ENCODE measurements around the gene FRRS1. TPM values are rescaled to one million over a fixed set of nuclear protein-coding genes. Genes with fewer than 3 reads are reported as not detected.

FRRS1 gene
- 10 to 100 TPM in 8 of 9 donors, 1 to 10 TPM in 1; 9.2 to 26.8 (median 18.0) TPM for total RNA-seq
- 1 to 10 TPM in 2 of 3 donors, under 1 TPM in 1; 0.81 to 8.6 (median 1.6) TPM for polyA plus RNA-seq
- long read RNA-seq, donor 1, partial matches to known transcripts: 0 of 1 reads
- long read RNA-seq, donor 1, other reads (novel, unspliced or antisense): 0 of 1 reads
- long read RNA-seq, donor 2: 0 reads
- long read RNA-seq, donor 3: 0 reads
- long read RNA-seq, donor 4, partial matches to known transcripts: 1 of 1 reads
- long read RNA-seq, donor 4, other reads (novel, unspliced or antisense): 0 of 1 reads
- long read RNA-seq, donor 5, partial matches to known transcripts: 2 of 3 reads
- long read RNA-seq, donor 5, other reads (novel, unspliced or antisense): 0 of 3 reads
- long read RNA-seq, donor 6, partial matches to known transcripts: 0 of 1 reads
- long read RNA-seq, donor 6, other reads (novel, unspliced or antisense): 0 of 1 reads
- long read RNA-seq, donor 7: 0 reads
- long read RNA-seq, donor 8, partial matches to known transcripts: 0 of 2 reads
- long read RNA-seq, donor 8, other reads (novel, unspliced or antisense): 0 of 2 reads
- long read RNA-seq, donor 9: 0 reads
- long read RNA-seq, donor 10: 0 reads

GRCh38 chr1:99766378-99766800, at the start of gene FRRS1:
TSS of gene FRRS1 (minus strand) at chr1:99766635. CDS start at chr1:99748768, 17,867 bp downstream.
- DNase-seq: peak; percentile 54 to 84 (median 76)
- Histone ChIP-seq H3K27me3 (no peaks in the 10 kb centered on the region), H3K27ac (peak within 1 kb of the TSS; percentile 70 to 86 (median 80)), H3K4me3 (peak within 1 kb of the TSS in 3 of 4 donors; percentile 30 to 76 (median 61)), H3K4me1 (replicated peaks in 1 of 2) (peaks cover 27 to 33% of the 10 kb centered on the region in 2 donors), H3K9me3 (replicated peaks in 1 of 3) (no peaks in the 10 kb centered on the region), H3K36me3 (replicated peaks in 1 of 2) (no peaks in the 10 kb centered on the region)
- intact Hi-C loops (cut with DNase I): no loop called here
- 0 to 2% (median 1%) methylated on average over 10 of the region's 10 CpGs for WGBS, 4 donors
- TF ChIP-seq CTCF (IDR thresholded peaks at IDR 0.05) (no peak), POLR2A (IDR thresholded peaks at IDR 0.05) (peak; percentile 29 to 85)

GRCh38 chr1:99814373-99814900, 48.0 kb upstream of the FRRS1 start:
- Histone ChIP-seq H3K36me3 (replicated peaks in 1 of 2) (no peaks in the 10 kb centered on the region), H3K27ac (no peak overlapping the region), H3K4me3 (no peak overlapping the region), H3K9me3 (replicated peaks in 1 of 3) (no peaks in the 10 kb centered on the region), H3K4me1 (replicated peaks in 1 of 2) (no peaks in the 10 kb centered on the region), H3K27me3 (no peaks in the 10 kb centered on the region)
- 80 to 86% (median 82%) methylated on average over 3 of the region's 3 CpGs for WGBS, 4 donors
- no peak for DNase-seq
- intact Hi-C loops (cut with DNase I): no loop called here
- TF ChIP-seq CTCF (IDR thresholded peaks at IDR 0.05) (no peak), POLR2A (IDR thresholded peaks at IDR 0.05) (no peak)

- no peaks in the 10 kb centered on the region for H3K4me1 ChIP-seq (replicated peaks in 1 of 2)
- no peaks in the 10 kb centered on the region for H3K27me3 ChIP-seq
- no peaks in the 10 kb centered on the region for H3K9me3 ChIP-seq (replicated peaks in 1 of 3)
- H3K36me3 ChIP-seq (replicated peaks in 1 of 2): no peaks in the 10 kb centered on the region
- no peak for DNase-seq
- H3K27ac ChIP-seq: no peak overlapping the region
- intact Hi-C loops (cut with DNase I): no loop called here
- no peak overlapping the region for H3K4me3 ChIP-seq
- no peak for TF ChIP-seq POLR2A (IDR thresholded peaks at IDR 0.05)
- TF ChIP-seq CTCF (IDR thresholded peaks at IDR 0.05): no peak
- 91 to 97% (median 94%) methylated on average over 1 of the region's 1 CpG for WGBS, 4 donors
Observed at GRCh38 chr1:99811747-99812146, 45.3 kb upstream of the FRRS1 start.

GRCh38 chr1:99811075-99811474, 44.6 kb upstream of the FRRS1 start:
- no peaks in the 10 kb centered on the region for H3K27me3 ChIP-seq
- H3K9me3 ChIP-seq (replicated peaks in 1 of 3): no peaks in the 10 kb centered on the region
- H3K4me3 ChIP-seq: no peak overlapping the region
- no peaks in the 10 kb centered on the region for H3K36me3 ChIP-seq (replicated peaks in 1 of 2)
- no peak overlapping the region for H3K27ac ChIP-seq
- no peak for DNase-seq
- H3K4me1 ChIP-seq (replicated peaks in 1 of 2): no peaks in the 10 kb centered on the region
- TF ChIP-seq POLR2A (IDR thresholded peaks at IDR 0.05) (no peak), CTCF (IDR thresholded peaks at IDR 0.05) (no peak)
- intact Hi-C loops (cut with DNase I): no loop called here
- 50 to 75% (median 70%) methylated on average over 1 of the region's 1 CpG for WGBS, 4 donors

Measured in adrenal gland (tissue), 19 donors.